Suppressor macrophage treated with lipopolysaccharide for 4 hours (primary cell): ENCODE results near the gene SRPX.

Experiments
- DNase-seq: peaks from one replicate; pipeline ENCODE4 v3.0.0-alpha.2; 2020

Gene SRPX

DNA sequence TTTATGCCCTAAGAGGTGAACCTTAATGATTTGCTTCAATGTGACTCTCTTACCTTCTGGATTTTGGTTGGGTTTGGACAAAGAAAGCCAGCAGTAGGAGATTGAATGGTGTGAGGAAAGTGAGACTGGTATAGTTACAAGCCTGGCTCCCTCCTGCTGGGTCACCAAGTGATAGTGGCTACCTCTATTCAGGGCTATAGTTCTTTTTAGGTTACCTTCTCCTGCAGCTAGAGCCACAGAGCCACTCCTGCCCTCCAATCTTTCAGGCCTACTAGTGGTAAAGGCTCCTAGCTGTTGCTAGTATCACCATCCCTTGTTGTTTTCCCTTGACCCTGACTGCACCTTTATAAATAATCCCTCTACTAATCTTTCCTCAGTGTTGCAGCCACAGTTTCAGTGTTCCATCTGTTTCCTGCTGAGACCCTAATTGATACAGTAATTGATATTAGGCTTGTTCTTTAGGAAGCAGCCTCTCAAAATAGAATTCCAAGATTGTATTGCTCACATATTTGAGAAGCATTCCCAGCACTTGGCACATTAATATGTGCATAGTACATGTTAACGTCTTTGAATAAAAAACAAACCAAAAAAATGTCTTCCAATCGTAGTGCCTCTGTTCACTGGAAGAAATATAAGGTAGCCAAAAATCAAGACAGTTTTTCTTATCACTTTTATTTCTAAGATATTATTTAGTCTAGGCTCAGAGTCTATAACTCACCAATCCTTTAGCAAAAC is 82.3 kb downstream of the SRPX start:
- no peak for DNase-seq

DNA sequence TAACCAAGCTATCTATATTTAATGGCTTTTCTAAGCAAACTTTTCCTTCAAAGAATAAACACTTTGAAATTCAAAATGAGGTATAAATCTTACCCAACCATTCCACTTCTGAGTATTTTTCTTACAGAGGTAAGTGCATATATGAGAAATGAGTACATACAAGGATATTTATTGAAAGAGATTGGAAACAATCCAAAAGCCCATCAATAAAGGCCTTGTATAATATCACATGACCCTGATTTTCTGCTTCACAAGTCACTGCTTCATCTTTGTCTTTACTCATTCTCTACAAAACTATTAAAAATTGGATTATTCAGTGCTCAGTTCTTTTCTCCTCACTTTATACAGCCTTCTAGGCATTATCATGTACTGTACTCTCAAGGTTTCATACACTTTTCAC is 91.3 kb downstream of the SRPX start:
- DNase-seq, result no peak

DNA sequence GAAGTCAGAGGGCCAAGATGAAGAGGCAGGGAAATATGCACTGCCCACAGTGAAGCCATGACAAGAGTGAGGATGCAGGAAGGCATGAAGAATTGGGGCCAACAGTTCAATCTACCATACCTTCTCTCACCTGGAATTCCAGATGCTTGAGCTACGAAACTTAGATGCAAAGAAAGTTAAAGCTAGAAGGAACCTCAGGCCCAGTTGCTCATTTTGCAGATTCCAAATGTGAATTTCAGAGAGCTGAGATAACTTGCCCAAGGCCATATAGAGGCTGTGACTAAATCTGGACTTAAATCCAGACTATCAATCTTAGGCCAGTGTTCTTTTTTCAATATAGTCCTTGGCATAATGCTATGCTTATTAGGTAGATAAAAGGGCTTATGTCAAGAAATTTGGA is 92.7 kb downstream of the SRPX start:
- DNase-seq, result no peak

GRCh38 chrX:38126179-38126578 is 94.5 kb downstream of the SRPX start:
- no peak for DNase-seq

DNA sequence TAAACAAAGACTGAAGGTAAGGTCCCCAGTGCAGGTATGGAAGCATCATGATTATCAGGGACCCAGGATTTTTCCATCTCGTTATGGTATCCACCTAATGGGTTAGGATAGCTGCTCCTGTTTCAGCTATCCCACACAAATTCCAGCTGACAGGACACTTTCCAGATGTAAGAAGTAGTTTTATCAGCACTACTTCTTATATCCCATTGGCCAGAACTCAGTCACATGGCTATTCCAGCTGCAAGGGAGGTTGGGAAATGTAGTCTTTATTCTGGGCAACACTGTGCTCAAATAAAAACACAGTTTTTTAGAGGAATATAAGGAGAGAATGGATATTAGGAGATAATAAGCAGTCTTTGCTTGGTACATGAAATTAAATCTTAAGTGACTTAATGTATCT is 96.7 kb downstream of the SRPX start:
- no peak for DNase-seq

DNA sequence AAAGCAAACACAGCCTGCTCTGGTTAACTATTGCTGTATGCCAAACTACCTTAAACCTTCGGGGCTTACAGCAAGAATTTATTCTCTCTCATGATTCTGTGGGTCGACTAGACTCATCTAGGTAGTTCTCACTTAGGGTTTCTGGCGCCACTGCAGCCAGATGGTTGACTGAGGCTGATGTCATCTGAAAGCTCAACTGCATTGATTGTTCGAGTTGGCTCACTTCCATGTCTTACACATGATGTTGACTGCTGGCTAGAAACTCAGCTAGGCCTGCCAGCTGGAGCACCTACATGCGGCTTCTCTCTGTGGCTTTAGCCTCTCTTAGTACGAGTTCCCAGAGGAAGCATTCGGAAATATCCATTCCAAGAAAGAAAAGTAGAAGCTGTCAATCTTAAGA is 103.2 kb downstream of the SRPX start:
- DNase-seq, result no peak

DNA sequence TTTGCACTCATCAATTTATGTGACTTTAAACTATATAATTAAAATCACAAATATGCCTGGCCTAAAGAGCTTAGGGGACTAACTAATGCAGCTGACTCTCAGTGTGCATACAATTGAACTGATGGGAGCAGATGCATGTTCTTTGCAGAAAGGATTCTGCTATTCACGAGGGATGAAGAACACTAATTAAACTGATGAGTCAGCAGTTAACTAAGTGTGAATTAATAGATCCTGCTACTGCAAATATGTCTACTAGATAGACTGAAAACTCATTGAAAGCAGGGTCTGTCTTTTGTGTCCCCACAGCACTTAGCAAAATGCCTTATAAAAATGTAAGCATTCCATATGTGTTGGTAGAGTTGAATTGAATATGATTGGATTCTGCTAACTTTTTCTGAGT is 104.0 kb downstream of the SRPX start:
- DNase-seq, result no peak

- DNase-seq, result no peak
These were observed 108.1 kb downstream of the SRPX start for GRCh38 chrX:38112566-38112965.

DNA sequence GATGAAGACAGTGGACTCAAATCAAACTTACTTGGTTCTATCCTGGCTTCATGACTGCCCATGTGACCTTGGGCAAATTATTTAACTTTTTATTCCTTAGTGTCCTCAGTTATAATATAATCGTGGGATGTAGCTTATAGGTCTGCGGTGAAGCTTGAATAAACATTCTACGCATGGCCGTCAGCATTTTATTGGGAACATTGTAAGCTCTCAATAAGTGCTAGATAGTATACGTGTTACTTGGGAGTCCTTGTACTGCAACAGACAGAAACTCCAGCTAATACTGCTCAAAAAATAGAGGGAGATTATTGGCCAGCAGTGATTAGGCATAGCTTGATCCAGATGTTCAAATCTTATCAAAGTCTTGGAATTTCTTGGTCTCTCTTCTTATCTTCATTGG is 109.5 kb downstream of the SRPX start:
- no peak for DNase-seq

- no peak for DNase-seq
These were observed 110.4 kb downstream of the SRPX start for GRCh38 chrX:38110231-38110630.

DNA sequence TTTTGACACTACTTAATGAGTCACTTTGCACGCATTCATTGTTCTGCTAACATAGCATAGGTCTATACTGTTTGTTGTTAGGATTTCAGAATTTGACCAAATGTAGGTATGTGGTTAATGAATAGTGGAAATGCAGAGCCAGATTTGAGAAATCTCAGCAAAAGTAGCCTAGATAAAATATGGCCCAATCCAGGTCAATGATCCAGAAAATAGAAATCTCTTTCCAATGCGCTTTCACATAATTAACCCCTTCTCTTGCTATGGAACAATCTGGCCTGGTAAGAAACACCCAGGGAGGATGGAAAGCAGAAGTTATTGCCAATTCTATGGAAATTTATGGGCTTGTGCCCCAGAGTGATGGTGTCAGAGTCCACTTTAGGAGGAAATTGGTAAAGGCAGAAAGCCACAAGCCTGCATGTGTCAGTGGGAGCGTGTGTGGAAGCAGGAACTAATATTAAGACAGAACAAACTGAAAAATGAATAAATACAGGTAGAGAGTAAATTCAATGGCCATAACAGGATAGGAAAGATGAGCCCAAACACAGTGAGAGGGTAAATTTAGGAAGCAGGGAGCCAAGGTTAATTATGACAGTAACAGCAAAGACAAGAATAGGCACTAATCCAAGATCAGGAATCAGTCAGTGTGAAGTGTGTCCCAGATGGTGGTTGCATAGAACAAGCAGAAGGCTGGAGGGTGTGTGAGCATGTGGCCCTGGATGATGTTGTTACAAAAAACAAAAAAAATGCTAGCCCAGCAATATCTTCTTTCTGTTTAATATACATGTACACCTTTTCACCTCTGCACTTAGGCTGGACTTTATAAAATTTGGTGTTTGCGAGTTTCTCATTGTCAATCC is 111.4 kb downstream of the SRPX start:
- DNase-seq, result no peak

- no peak for DNase-seq
These were observed 112.3 kb downstream of the SRPX start for GRCh38 chrX:38108364-38108763.

GRCh38 chrX:38106991-38107655 is 113.5 kb downstream of the SRPX start:
- no peak for DNase-seq

- DNase-seq, result no peak
These were observed 115.4 kb downstream of the SRPX start for GRCh38 chrX:38105216-38105725.

DNA sequence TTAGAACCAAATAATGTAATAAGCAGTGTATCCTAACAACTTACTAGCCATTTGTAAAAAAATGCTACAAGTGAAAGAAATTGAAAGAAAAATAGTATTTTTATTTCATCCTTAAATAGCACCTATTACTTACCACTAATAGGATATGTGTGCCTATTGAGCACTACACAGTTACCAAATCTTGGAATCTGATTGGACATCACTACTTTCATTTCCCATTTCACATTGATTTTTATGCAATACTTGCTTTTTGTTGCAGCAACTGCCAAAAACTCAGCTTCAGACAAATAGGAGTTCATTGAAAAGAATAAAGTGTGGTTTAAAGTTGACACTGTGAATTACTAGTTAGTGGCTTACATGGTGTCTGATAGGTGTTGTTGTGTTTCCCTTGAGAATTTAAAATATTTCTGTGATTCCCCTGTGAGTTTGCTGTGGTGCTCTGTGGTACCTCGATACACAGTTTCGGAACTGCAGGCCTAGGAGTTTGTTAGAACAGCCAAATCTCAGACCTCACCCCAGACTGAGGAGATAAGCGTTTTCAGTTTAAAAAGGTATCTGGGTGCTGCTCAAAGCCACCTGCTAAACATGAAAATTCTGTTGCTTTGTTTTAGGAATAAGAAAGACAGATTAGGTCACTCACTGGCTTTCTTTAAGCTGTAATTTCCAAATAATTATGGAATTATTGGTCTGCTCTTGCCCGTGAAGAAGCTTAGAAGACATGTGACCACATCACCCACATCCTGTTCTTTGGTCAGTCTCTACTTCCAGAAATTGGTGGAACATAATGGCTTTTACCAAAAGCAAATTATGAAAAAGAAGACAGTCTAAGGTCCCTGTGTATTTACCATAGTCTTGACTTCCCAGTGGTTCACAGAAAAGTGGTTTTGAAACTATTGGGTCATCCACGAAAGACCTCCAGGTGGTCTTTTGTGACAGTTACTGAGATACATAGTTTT is 116.5 kb downstream of the SRPX start:
- DNase-seq, result no peak

- DNase-seq, result no peak
These were observed 117.8 kb downstream of the SRPX start for GRCh38 chrX:38102875-38103274.

GRCh38 chrX:38102240-38102639 is 118.4 kb downstream of the SRPX start:
- no peak for DNase-seq

DNA sequence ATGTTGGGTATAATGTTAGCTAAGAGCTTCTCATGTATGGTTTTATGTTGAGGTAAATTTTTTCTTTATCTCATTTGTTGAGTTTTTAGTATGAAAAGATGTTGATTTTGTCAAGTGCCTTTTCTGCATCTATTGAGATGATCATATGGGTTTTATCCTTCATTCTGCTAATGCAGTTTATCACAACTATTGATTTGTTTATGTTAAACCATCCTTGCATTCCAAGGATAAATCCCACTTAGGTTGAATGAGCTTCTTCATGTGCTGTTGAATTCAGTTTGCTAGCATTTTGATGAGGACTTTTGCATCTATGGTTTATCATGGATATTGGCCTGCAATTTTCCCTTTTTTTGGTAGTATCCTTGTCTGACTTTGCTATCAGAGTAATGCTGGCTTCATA is 121.0 kb downstream of the SRPX start:
- no peak for DNase-seq
